Mammary epithelial cell (primary cell): ENCODE results near the gene DKK3.

Source experiments
- EZH2 ChIP-seq: IDR thresholded peaks from 2 replicates; pipeline ENCODE4 v1.6.1; 2012; ENCODE audit warnings: low read length, inconsistent platforms, borderline replicate concordance
- TF ChIP-seq, protein P1 (sequence below), 2 donors: IDR thresholded peaks in 1 of 2; conservative IDR thresholded peaks in 1 of 2; 2 replicates each; pipeline ENCODE4 v1.5.1; 2011 to 2012; ENCODE audit warnings: inconsistent platforms in 2 of 2, low read length in 2 of 2, mild to moderate bottlenecking in 2 of 2, control low read depth in 1 of 2, low read depth in 1 of 2; ENCODE audit not compliant: insufficient read depth in 1 of 2; ENCODE audit errors: extremely low read depth in 1 of 2

DNA sequence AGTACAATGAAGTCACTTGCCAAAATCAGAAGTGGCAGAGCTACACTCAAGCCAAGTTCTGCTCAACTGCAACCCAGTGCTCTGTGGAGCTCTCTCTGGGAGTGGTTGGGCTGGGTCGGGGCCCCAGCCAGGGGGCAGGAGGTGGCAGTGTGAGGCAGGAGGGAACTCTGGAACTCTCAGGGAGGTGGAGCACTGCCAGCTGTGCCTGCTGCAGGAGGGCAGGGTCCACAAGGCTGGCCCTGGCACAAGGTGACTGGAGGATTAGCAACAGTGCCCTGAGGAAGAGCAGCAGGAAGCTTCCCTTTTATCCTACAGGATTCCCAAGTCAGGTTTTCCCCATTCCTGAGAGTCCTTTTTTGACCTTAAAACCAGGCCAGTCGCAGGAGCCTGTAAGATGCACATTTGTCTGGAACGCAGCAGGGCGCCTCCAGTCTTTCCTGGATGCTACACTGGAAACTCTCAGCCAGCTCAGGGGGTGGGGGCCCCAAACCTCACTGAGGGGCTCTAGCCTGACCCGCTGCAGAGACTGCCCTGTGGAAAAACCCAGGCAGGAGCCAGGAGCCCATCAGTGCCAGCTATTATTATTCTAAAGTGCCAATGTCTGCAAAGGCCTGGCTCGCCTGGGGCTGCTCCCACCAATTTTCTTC is 31.8 kb downstream of the DKK3 start:
- TF ChIP-seq, protein P1, sequence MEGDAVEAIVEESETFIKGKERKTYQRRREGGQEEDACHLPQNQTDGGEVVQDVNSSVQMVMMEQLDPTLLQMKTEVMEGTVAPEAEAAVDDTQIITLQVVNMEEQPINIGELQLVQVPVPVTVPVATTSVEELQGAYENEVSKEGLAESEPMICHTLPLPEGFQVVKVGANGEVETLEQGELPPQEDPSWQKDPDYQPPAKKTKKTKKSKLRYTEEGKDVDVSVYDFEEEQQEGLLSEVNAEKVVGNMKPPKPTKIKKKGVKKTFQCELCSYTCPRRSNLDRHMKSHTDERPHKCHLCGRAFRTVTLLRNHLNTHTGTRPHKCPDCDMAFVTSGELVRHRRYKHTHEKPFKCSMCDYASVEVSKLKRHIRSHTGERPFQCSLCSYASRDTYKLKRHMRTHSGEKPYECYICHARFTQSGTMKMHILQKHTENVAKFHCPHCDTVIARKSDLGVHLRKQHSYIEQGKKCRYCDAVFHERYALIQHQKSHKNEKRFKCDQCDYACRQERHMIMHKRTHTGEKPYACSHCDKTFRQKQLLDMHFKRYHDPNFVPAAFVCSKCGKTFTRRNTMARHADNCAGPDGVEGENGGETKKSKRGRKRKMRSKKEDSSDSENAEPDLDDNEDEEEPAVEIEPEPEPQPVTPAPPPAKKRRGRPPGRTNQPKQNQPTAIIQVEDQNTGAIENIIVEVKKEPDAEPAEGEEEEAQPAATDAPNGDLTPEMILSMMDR (conservative IDR thresholded peaks at IDR 0.05 in 1 of 2, IDR thresholded peaks at IDR 0.05 in 1 of 2; ENCODE audit: extremely low read depth in 1 of 2, insufficient read depth in 1 of 2, low read depth in 1 of 2, low read length in 2 of 2): no peak
- no peak for TF ChIP-seq EZH2
